ENCODE measurements around the gene MTMR6. TPM values are rescaled to one million over a fixed set of nuclear protein-coding genes. Genes with fewer than 3 reads are reported as not detected.

The MTMR6 gene
- total RNA-seq, 4 donors from 2014 or later, result 16.5 to 19.0 (median 18.2) TPM

DNA sequence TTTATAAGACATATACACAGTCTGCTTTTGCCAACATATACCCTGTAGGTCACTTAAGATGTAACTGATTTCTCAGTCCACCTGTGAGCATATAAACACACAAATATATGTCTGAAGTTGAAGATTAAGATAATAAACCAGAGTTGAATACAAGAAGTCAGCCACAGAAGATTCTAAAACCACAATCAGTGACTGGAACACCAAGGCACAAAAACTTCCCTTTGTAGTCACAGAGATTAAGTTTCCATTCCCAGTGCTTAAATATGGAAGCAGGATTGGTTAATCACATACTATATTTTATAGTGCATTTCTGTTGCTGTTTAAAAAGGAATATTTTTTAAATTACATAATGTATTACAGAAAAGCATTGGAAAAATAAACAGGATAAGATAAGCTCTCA is 39.9 kb downstream of the MTMR6 start:
- no peak for DNase-seq (ENCODE audit: low spot score in 2 of 2)
- Histone ChIP-seq H3K27me3 (no peaks in the 10 kb centered on the region), H3K27ac (no peak overlapping the region), H3K9me3 (no peaks in the 10 kb centered on the region), H3K4me3 (no peak overlapping the region), H3K4me1 (peaks cover 0 to 18% (median 0%) of the 10 kb centered on the region in 4 donors), H3K36me3 (peaks cover 0 to 42% (median 0%) of the 10 kb centered on the region in 3 donors)
- TF ChIP-seq EP300 (IDR thresholded peaks at IDR 0.05) (no peak), POLR2A (IDR thresholded peaks at IDR 0.05) (no peak)
- TF ChIP-seq, protein P1, sequence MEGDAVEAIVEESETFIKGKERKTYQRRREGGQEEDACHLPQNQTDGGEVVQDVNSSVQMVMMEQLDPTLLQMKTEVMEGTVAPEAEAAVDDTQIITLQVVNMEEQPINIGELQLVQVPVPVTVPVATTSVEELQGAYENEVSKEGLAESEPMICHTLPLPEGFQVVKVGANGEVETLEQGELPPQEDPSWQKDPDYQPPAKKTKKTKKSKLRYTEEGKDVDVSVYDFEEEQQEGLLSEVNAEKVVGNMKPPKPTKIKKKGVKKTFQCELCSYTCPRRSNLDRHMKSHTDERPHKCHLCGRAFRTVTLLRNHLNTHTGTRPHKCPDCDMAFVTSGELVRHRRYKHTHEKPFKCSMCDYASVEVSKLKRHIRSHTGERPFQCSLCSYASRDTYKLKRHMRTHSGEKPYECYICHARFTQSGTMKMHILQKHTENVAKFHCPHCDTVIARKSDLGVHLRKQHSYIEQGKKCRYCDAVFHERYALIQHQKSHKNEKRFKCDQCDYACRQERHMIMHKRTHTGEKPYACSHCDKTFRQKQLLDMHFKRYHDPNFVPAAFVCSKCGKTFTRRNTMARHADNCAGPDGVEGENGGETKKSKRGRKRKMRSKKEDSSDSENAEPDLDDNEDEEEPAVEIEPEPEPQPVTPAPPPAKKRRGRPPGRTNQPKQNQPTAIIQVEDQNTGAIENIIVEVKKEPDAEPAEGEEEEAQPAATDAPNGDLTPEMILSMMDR (IDR thresholded peaks at IDR 0.05), result no peak

DNA sequence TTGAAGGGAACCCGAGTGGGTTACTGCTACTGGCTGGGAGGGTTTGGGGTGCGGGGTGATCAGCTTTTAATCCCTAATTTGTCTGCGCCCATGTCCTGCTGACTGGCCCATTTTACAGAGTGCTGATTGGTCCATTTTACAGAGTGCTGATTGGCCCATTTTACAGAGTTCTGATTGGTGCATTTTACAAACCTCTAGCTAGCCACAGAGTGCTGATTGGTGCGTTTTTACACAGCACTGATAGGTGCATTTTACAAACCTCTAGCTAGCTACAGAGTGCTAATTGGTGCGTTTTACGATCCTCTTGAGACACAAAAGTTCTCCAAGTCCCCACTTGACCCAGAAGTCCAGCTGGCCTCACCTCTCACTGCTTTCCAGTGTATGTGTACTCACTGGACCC is 43.2 kb downstream of the MTMR6 start:
- no peak overlapping the region for H3K27ac ChIP-seq
- H3K4me3 ChIP-seq, result no peak overlapping the region
- no peaks in the 10 kb centered on the region for H3K27me3 ChIP-seq
- no peak for DNase-seq (ENCODE audit: low spot score in 2 of 2)
- no peaks in the 10 kb centered on the region for H3K9me3 ChIP-seq
- H3K4me1 ChIP-seq, result peaks cover 0 to 12% (median 0%) of the 10 kb centered on the region in 4 donors
- TF ChIP-seq POLR2A (IDR thresholded peaks at IDR 0.05), result no peak
- TF ChIP-seq EP300 (IDR thresholded peaks at IDR 0.05), result no peak
- TF ChIP-seq, protein P1 (IDR thresholded peaks at IDR 0.05), result no peak
- H3K36me3 ChIP-seq, result peaks cover 0 to 21% (median 0%) of the 10 kb centered on the region in 3 donors
- 98 to 100% methylated on average over 6 of the region's 6 CpGs for WGBS, 2 donors

DNA sequence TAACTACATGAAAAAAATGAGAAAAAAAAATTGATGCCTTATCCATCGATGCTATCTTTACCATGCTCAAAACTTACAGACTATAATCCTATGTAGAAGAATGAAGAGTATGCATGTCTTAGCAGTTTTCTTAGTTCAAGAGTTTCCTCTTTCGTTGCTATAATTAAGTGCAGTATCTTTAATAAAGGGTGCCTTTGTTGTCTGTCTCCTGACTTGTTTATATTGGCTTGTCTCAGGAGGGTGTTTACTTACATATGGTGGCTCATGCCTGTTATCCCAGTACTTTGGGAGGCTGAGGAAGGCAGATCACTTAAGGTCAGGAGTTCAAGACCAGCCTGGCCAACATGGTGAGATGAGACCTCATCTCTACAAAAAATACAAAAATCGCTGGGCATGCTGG is 44.3 kb downstream of the MTMR6 start:
- WGBS, 2 donors, result 62 to 71% methylated on average over 3 of the region's 3 CpGs
- Histone ChIP-seq H3K27me3 (no peaks in the 10 kb centered on the region), H3K4me3 (no peak overlapping the region), H3K27ac (no peak overlapping the region), H3K9me3 (no peaks in the 10 kb centered on the region), H3K36me3 (peaks cover 0 to 21% (median 0%) of the 10 kb centered on the region in 3 donors), H3K4me1 (peaks cover 0 to under 1% (median 0%) of the 10 kb centered on the region in 4 donors)
- TF ChIP-seq EP300 (IDR thresholded peaks at IDR 0.05), result no peak
- TF ChIP-seq POLR2A (IDR thresholded peaks at IDR 0.05), result no peak
- TF ChIP-seq, protein P1 (IDR thresholded peaks at IDR 0.05), result no peak
- DNase-seq (ENCODE audit: low spot score in 2 of 2), result no peak

DNA sequence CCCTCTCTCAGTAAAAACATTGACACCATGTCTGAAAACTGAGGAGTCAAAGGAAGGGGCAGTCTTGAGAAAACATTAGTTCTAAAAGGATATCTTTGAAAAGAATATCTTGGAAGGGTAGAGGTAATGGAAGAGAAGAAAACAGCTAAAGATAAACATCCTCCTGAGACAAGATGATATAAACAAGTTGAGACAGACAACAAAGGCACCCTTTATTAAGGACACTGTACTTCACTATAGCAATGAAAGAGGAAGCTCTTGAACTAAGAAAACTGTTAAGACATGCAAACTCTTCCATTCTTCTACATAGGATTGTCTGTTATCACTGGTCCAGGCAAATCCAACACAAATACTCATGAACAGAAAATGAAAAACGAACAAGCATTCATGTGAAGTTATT is 46.3 kb downstream of the MTMR6 start:
- no peaks in the 10 kb centered on the region for H3K4me1 ChIP-seq
- no peak overlapping the region for H3K4me3 ChIP-seq
- 0% methylated on average over 1 of the region's 1 CpG for WGBS, 2 donors
- no peak overlapping the region for H3K27ac ChIP-seq
- TF ChIP-seq, protein P1 (IDR thresholded peaks at IDR 0.05), result no peak
- TF ChIP-seq EP300 (IDR thresholded peaks at IDR 0.05), result no peak
- no peak for TF ChIP-seq POLR2A (IDR thresholded peaks at IDR 0.05)
- no peak for DNase-seq (ENCODE audit: low spot score in 2 of 2)
- H3K36me3 ChIP-seq, result peaks cover 0 to 21% (median 0%) of the 10 kb centered on the region in 3 donors
- no peaks in the 10 kb centered on the region for H3K27me3 ChIP-seq
- no peaks in the 10 kb centered on the region for H3K9me3 ChIP-seq

DNA sequence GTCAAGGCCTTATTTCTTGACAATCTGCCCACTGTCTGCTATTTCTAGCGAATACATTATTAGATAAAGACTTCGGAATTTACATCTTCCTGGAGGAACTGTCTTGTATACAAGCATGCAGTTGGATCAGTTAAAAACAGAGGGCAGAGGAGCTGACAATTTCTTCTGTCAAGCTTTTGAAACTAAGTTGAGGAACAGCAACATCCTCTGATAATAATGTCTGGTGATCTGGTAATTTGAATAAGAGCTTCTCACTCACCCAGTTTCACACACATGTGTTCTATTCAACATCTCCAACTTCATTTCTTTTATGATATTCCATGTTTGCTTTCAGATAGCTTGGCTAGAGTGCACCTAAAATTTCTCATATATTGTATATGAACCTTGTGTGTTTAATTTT is 50.2 kb downstream of the MTMR6 start:
- H3K27ac ChIP-seq, result no peak overlapping the region
- H3K36me3 ChIP-seq, result no peaks in the 10 kb centered on the region
- WGBS, 2 donors, result 58 to 73% methylated on average over 2 of the region's 2 CpGs
- TF ChIP-seq, protein P1 (IDR thresholded peaks at IDR 0.05), result no peak
- no peak for TF ChIP-seq EP300 (IDR thresholded peaks at IDR 0.05)
- no peak for TF ChIP-seq POLR2A (IDR thresholded peaks at IDR 0.05)
- no peaks in the 10 kb centered on the region for H3K4me1 ChIP-seq
- no peaks in the 10 kb centered on the region for H3K9me3 ChIP-seq
- H3K27me3 ChIP-seq, result no peaks in the 10 kb centered on the region
- DNase-seq (ENCODE audit: low spot score in 2 of 2), result no peak
- H3K4me3 ChIP-seq, result no peak overlapping the region

Data from tibial nerve (tissue), 4 donors.